SK-N-SH treated with all-trans-retinoic acid at 6 μM for 48 hours (cell line): Measurements from ENCODE around the gene TTC39C.

Experiments
- CREB5 ChIP-seq: fragments of 250-450 bp; sonication (Bioruptor Pico); IDR thresholded peaks from 2 replicates; pipeline ENCODE4 v1.5.1; 2020; ENCODE audit warnings: low read depth, mild to moderate bottlenecking, moderate library complexity
- TF ChIP-seq, protein P1 (sequence below): fragments of 250-450 bp; sonication (Bioruptor Pico); IDR thresholded peaks from 2 replicates; pipeline ENCODE4 v1.5.0; 2020; ENCODE audit warnings: mild to moderate bottlenecking, moderate library complexity

DNA sequence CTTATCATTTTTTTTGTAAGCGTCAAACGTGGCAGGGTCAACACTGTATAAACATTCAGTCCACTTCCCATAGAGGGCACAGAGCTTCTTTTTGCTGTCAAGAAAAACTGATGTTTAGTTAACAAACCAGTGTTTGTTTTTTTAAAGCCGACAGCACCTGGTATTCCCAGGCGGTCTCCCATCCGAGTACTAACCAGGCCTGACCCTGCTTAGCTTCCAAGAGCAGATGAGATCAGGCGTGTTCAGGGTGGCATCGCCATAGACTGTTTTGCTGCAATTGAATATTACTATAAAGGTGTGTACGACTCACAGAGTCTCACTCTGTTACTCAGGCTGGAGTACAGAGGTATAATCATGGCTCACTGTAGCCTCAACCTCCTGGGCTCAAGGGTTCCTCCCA is 155.8 kb downstream of the TTC39C start:
- no peak for TF ChIP-seq CREB5 (CRISPR knock-in tag)
- TF ChIP-seq, protein P1, sequence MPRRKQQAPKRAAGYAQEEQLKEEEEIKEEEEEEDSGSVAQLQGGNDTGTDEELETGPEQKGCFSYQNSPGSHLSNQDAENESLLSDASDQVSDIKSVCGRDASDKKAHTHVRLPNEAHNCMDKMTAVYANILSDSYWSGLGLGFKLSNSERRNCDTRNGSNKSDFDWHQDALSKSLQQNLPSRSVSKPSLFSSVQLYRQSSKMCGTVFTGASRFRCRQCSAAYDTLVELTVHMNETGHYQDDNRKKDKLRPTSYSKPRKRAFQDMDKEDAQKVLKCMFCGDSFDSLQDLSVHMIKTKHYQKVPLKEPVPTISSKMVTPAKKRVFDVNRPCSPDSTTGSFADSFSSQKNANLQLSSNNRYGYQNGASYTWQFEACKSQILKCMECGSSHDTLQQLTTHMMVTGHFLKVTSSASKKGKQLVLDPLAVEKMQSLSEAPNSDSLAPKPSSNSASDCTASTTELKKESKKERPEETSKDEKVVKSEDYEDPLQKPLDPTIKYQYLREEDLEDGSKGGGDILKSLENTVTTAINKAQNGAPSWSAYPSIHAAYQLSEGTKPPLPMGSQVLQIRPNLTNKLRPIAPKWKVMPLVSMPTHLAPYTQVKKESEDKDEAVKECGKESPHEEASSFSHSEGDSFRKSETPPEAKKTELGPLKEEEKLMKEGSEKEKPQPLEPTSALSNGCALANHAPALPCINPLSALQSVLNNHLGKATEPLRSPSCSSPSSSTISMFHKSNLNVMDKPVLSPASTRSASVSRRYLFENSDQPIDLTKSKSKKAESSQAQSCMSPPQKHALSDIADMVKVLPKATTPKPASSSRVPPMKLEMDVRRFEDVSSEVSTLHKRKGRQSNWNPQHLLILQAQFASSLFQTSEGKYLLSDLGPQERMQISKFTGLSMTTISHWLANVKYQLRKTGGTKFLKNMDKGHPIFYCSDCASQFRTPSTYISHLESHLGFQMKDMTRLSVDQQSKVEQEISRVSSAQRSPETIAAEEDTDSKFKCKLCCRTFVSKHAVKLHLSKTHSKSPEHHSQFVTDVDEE (CRISPR knock-in tag), result no peak
